Measurements from ENCODE around the gene EDDM3A. TPM values are rescaled to one million over a fixed set of nuclear protein-coding genes. Genes with fewer than 3 reads are reported as not detected.

EDDM3A gene
- total and polyA plus RNA-seq, 4 experiments from 2014 or later = not detected

- Histone ChIP-seq H3K27me3 (ENCODE audit: insufficient read depth, low read length) (no peaks in the 10 kb centered on the region), H3K4me3 (ENCODE audit: low read length in 2 of 2) (no peak overlapping the region), H3K4me1 (ENCODE audit: insufficient read depth, low read length) (no peaks in the 10 kb centered on the region), H3K9me3 (ENCODE audit: control insufficient read depth in 1 of 2, low read length in 2 of 2) (no peaks in the 10 kb centered on the region), H3K27ac (ENCODE audit: low read depth, low read length) (no peak overlapping the region), H3K36me3 (ENCODE audit: insufficient read depth, low read length) (no peaks in the 10 kb centered on the region)
- DNase-seq = no peak
- no peak overlapping the region for H3K27ac Mint-ChIP-seq
- H3K4me1 Mint-ChIP-seq = no peaks in the 10 kb centered on the region
- H3K36me3 Mint-ChIP-seq = no peaks in the 10 kb centered on the region
- POLR2A ChIA-PET (ENCODE audit: partially characterized antibody) = no interaction called here
- CTCF ChIA-PET (ENCODE audit: partially characterized antibody) = interaction anchor here (1.1 kb wide), 1 partner anchor 210 kb away, joined by 7 read pairs; no protein-coding TSS in a partner anchor
- intact Hi-C loops (cut with micrococcal nuclease) = no loop called here
- H3K9me3 Mint-ChIP-seq = no peaks in the 10 kb centered on the region
- H3K27me3 Mint-ChIP-seq = no peaks in the 10 kb centered on the region
- no peak overlapping the region for H3K4me3 Mint-ChIP-seq
Measured at GRCh38 chr14:20760950-20761349, 15.3 kb downstream of the EDDM3A start.

DNA sequence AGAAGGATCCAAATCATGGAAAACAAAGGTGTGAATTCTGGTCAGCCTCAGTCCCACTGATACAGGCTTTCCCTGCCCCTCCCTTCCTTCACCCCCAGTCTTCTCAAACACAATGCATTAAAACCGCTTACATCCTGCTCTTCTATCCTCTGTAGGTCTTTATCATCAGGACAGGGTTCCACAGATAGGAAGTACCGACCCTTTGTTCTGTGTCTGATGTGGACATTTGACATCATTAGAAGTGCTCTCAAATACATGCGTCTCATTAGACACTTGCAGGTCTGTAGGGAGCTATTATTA, 22.9 kb downstream of the EDDM3A start:
- H3K27me3 Mint-ChIP-seq = peaks cover 0 to 7% of the 10 kb centered on the region in 2 donors
- POLR2A ChIA-PET (ENCODE audit: partially characterized antibody) = no interaction called here
- intact Hi-C loops (cut with micrococcal nuclease) = no loop called here

DNA sequence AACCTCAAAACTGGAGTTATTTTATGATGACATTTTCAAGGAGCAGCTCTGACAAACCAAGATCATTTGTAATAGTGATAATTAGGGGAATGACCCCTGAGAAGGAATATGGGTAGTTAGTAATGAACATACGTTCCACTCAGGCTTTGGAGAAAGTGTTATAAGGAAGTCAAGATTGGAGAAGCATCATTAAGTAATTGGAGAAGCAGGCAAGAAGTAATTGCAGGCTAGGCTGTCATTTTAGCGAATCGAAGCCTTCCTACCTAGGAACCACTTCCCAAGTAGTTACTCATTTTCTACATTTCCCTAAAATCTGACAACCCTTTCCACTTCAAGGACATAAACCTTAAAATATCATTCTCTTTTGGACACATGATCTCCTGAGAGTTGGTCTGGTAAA, 23.7 kb downstream of the EDDM3A start:
- POLR2A ChIA-PET (ENCODE audit: partially characterized antibody) = no interaction called here

More for the DNA sequence above, 22.9 kb downstream of the EDDM3A start:
- Mint-ChIP-seq H3K27ac (no peak overlapping the region), H3K4me3 (no peak overlapping the region), H3K36me3 (no peaks in the 10 kb centered on the region), H3K9me3 (no peaks in the 10 kb centered on the region), H3K4me1 (no peaks in the 10 kb centered on the region)
- no peaks in the 10 kb centered on the region for H3K27me3 ChIP-seq (ENCODE audit: insufficient read depth, low read length)
- H3K4me1 ChIP-seq (ENCODE audit: insufficient read depth, low read length) = no peaks in the 10 kb centered on the region
- CTCF ChIA-PET (ENCODE audit: partially characterized antibody) = interaction anchor here (1.4 kb wide), 1 partner anchor 15 kb away, joined by 3 read pairs; no protein-coding TSS in a partner anchor
- H3K4me3 ChIP-seq (ENCODE audit: low read length in 2 of 2) = no peak overlapping the region
- H3K9me3 ChIP-seq (ENCODE audit: control insufficient read depth in 1 of 2, low read length in 2 of 2) = no peaks in the 10 kb centered on the region
- DNase-seq = no peak
- H3K27ac ChIP-seq (ENCODE audit: low read depth, low read length) = no peak overlapping the region
- H3K36me3 ChIP-seq (ENCODE audit: insufficient read depth, low read length) = no peaks in the 10 kb centered on the region

GRCh38 chr14:20772650-20773049, 27.0 kb downstream of the EDDM3A start:
- no peak overlapping the region for H3K4me3 Mint-ChIP-seq
- intact Hi-C loops (cut with micrococcal nuclease) = no loop called here
- H3K27me3 Mint-ChIP-seq = peaks cover 0 to 7% of the 10 kb centered on the region in 2 donors
- H3K4me3 ChIP-seq (ENCODE audit: low read length in 2 of 2) = no peak overlapping the region
- H3K36me3 Mint-ChIP-seq = no peaks in the 10 kb centered on the region
- ChIA-PET CTCF (ENCODE audit: partially characterized antibody) (no interaction called here), POLR2A (ENCODE audit: partially characterized antibody) (no interaction called here)
- no peaks in the 10 kb centered on the region for H3K9me3 ChIP-seq (ENCODE audit: control insufficient read depth in 1 of 2, low read length in 2 of 2)
- no peak overlapping the region for H3K27ac ChIP-seq (ENCODE audit: low read depth, low read length)
- no peaks in the 10 kb centered on the region for H3K36me3 ChIP-seq (ENCODE audit: insufficient read depth, low read length)
- peaks cover 0 to 1% (median 0%) of the 10 kb centered on the region in 4 donors for H3K4me1 Mint-ChIP-seq
- H3K4me1 ChIP-seq (ENCODE audit: insufficient read depth, low read length) = no peaks in the 10 kb centered on the region
- H3K27ac Mint-ChIP-seq = no peak overlapping the region
- DNase-seq = no peak
- H3K9me3 Mint-ChIP-seq = no peaks in the 10 kb centered on the region
- H3K27me3 ChIP-seq (ENCODE audit: insufficient read depth, low read length) = no peaks in the 10 kb centered on the region

More for the DNA sequence above, 23.7 kb downstream of the EDDM3A start:
- intact Hi-C loops (cut with micrococcal nuclease) = no loop called here
- Mint-ChIP-seq H3K27ac (no peak overlapping the region), H3K4me1 (no peaks in the 10 kb centered on the region), H3K27me3 (peaks cover 0 to 7% of the 10 kb centered on the region in 2 donors), H3K9me3 (no peaks in the 10 kb centered on the region), H3K4me3 (no peak overlapping the region), H3K36me3 (no peaks in the 10 kb centered on the region)
- H3K27me3 ChIP-seq (ENCODE audit: insufficient read depth, low read length) = no peaks in the 10 kb centered on the region
- H3K4me1 ChIP-seq (ENCODE audit: insufficient read depth, low read length) = no peaks in the 10 kb centered on the region
- H3K4me3 ChIP-seq (ENCODE audit: low read length in 2 of 2) = no peak overlapping the region
- no peak overlapping the region for H3K27ac ChIP-seq (ENCODE audit: low read depth, low read length)
- H3K36me3 ChIP-seq (ENCODE audit: insufficient read depth, low read length) = no peaks in the 10 kb centered on the region
- CTCF ChIA-PET (ENCODE audit: partially characterized antibody) = interaction anchor here (0.9 to 1.4 kb wide), 2 partner anchors 14 to 201 kb away, joined by 3 read pairs; no protein-coding TSS in a partner anchor
- H3K9me3 ChIP-seq (ENCODE audit: control insufficient read depth in 1 of 2, low read length in 2 of 2) = no peaks in the 10 kb centered on the region
- DNase-seq = no peak

- H3K9me3 Mint-ChIP-seq = no peaks in the 10 kb centered on the region
- no peak for DNase-seq
- ChIA-PET CTCF (ENCODE audit: partially characterized antibody) (no interaction called here), POLR2A (ENCODE audit: partially characterized antibody) (no interaction called here)
- peaks cover 0 to 1% (median 0%) of the 10 kb centered on the region in 4 donors for H3K4me1 Mint-ChIP-seq
- H3K36me3 Mint-ChIP-seq = no peaks in the 10 kb centered on the region
- Histone ChIP-seq H3K4me1 (ENCODE audit: insufficient read depth, low read length) (no peaks in the 10 kb centered on the region), H3K9me3 (ENCODE audit: control insufficient read depth in 1 of 2, low read length in 2 of 2) (no peaks in the 10 kb centered on the region), H3K4me3 (ENCODE audit: low read length in 2 of 2) (no peak overlapping the region), H3K27me3 (ENCODE audit: insufficient read depth, low read length) (no peaks in the 10 kb centered on the region), H3K36me3 (ENCODE audit: insufficient read depth, low read length) (no peaks in the 10 kb centered on the region), H3K27ac (ENCODE audit: low read depth, low read length) (no peak overlapping the region)
- intact Hi-C loops (cut with micrococcal nuclease) = no loop called here
- no peak overlapping the region for H3K4me3 Mint-ChIP-seq
- no peak overlapping the region for H3K27ac Mint-ChIP-seq
- peaks cover 0 to 5% of the 10 kb centered on the region in 2 donors for H3K27me3 Mint-ChIP-seq
Measured at GRCh38 chr14:20774258-20774824, 28.7 kb downstream of the EDDM3A start.

DNA sequence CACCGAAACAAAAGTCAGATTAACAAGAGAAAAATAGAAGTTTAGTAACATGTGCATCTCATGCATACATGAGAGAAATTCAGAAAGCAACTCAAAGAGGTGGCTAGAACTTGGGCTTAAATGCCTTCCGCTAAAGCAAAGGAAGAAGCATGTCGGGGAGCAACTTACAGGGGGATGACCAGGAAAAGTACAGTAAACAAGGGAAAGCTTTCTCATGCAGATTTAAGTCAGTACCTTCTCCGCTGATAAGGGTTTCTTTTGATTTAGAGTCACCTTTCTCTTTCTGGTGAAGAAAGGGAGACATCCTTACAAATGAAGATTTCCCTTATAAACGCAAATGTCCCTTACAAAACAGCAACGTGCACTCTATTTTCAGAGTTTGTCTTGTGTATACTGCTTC, 29.4 kb downstream of the EDDM3A start:
- ChIA-PET CTCF (ENCODE audit: partially characterized antibody) (no interaction called here), POLR2A (ENCODE audit: partially characterized antibody) (no interaction called here)
- Histone ChIP-seq H3K4me1 (ENCODE audit: insufficient read depth, low read length) (peaks cover 4% of the 10 kb centered on the region), H3K27me3 (ENCODE audit: insufficient read depth, low read length) (no peaks in the 10 kb centered on the region), H3K27ac (ENCODE audit: low read depth, low read length) (no peak overlapping the region), H3K9me3 (ENCODE audit: control insufficient read depth in 1 of 2, low read length in 2 of 2) (no peaks in the 10 kb centered on the region), H3K36me3 (ENCODE audit: insufficient read depth, low read length) (no peaks in the 10 kb centered on the region), H3K4me3 (ENCODE audit: low read length in 2 of 2) (no peak overlapping the region)
- H3K27me3 Mint-ChIP-seq = peaks cover 0 to 4% of the 10 kb centered on the region in 2 donors
- no peak overlapping the region for H3K27ac Mint-ChIP-seq
- intact Hi-C loops (cut with micrococcal nuclease) = no loop called here
- peaks cover 3 to 4% (median 4%) of the 10 kb centered on the region in 4 donors for H3K4me1 Mint-ChIP-seq
- no peak overlapping the region for H3K4me3 Mint-ChIP-seq
- H3K9me3 Mint-ChIP-seq = no peaks in the 10 kb centered on the region
- H3K36me3 Mint-ChIP-seq = no peaks in the 10 kb centered on the region
- no peak for DNase-seq

- POLR2A ChIA-PET (ENCODE audit: partially characterized antibody) = no interaction called here
- Mint-ChIP-seq H3K27ac (no peak overlapping the region), H3K4me3 (no peak overlapping the region), H3K9me3 (no peaks in the 10 kb centered on the region), H3K27me3 (peaks cover 0 to under 1% of the 10 kb centered on the region in 2 donors), H3K4me1 (peaks cover 8 to 13% (median 10%) of the 10 kb centered on the region in 4 donors), H3K36me3 (no peaks in the 10 kb centered on the region)
- intact Hi-C loops (cut with micrococcal nuclease) = no loop called here
- no peak for DNase-seq
- CTCF ChIA-PET (ENCODE audit: partially characterized antibody) = interaction anchor here (0.9 kb wide), 1 partner anchor 195 kb away, joined by 3 read pairs; no protein-coding TSS in a partner anchor
- H3K27ac ChIP-seq (ENCODE audit: low read depth, low read length) = no peak overlapping the region
- H3K4me1 ChIP-seq (ENCODE audit: insufficient read depth, low read length) = peaks cover 12% of the 10 kb centered on the region
- no peaks in the 10 kb centered on the region for H3K27me3 ChIP-seq (ENCODE audit: insufficient read depth, low read length)
- H3K9me3 ChIP-seq (ENCODE audit: control insufficient read depth in 1 of 2, low read length in 2 of 2) = no peaks in the 10 kb centered on the region
- no peak overlapping the region for H3K4me3 ChIP-seq (ENCODE audit: low read length in 2 of 2)
- H3K36me3 ChIP-seq (ENCODE audit: insufficient read depth, low read length) = no peaks in the 10 kb centered on the region
Measured at GRCh38 chr14:20775901-20776300, 30.2 kb downstream of the EDDM3A start.

Data from CD4-positive, alpha-beta memory T cell (primary cell).